ENCODE measurements around the gene SRF. TPM values are rescaled to one million over a fixed set of nuclear protein-coding genes. Genes with fewer than 3 reads are reported as not detected.

SRF gene
- total RNA-seq, 2 donors from 2014 or later: 32.7 to 44.2 TPM

GRCh38 chr6:43127180-43127579 is 43.9 kb upstream of the SRF start:
- H3K36me3 Mint-ChIP-seq (ENCODE audit: low read depth): peaks cover 16% of the 10 kb centered on the region
- peaks cover 22% of the 10 kb centered on the region for H3K4me1 Mint-ChIP-seq
- no peak for DNase-seq
- no peak overlapping the region for H3K4me3 Mint-ChIP-seq
- Histone ChIP-seq H3K9ac (ENCODE audit: extremely low read depth, low read length, poor library complexity, severe bottlenecking) (no peak overlapping the region), H3K36me3 (ENCODE audit: control insufficient read depth, insufficient read depth, low read length) (peaks cover 19% of the 10 kb centered on the region), H3K27me3 (ENCODE audit: control insufficient read depth, insufficient read depth, low read length, poor library complexity, severe bottlenecking) (no peaks in the 10 kb centered on the region), H3K27ac (ENCODE audit: low read depth, low read length) (no peak overlapping the region), H3K4me3 (ENCODE audit: low read length) (no peak overlapping the region), H3K4me1 (ENCODE audit: control insufficient read depth, insufficient read depth, low read length) (no peaks in the 10 kb centered on the region), H3K9me3 (ENCODE audit: control insufficient read depth, low read length) (no peaks in the 10 kb centered on the region)
- no peaks in the 10 kb centered on the region for H3K9me3 Mint-ChIP-seq
- peak overlapping the region; percentile 41 for H3K27ac Mint-ChIP-seq
- 91% methylated on average over 12 of the region's 12 CpGs; no CpG with 5 or more reads in 1 of the 2 experiments for WGBS, 2 experiments (ENCODE audit: insufficient coverage in 1 of 2, insufficient read length in 1 of 2)
- H3K27me3 Mint-ChIP-seq (ENCODE audit: insufficient read depth): no peaks in the 10 kb centered on the region
- TF ChIP-seq CTCF (conservative IDR thresholded peaks at IDR 0.05): no peak

GRCh38 chr6:43127877-43128276 is 43.2 kb upstream of the SRF start:
- 81 to 91% methylated on average over 9 to 11 of the region's 11 CpGs for WGBS, 2 experiments (ENCODE audit: insufficient coverage in 1 of 2, insufficient read length in 1 of 2)
- Histone ChIP-seq H3K9ac (ENCODE audit: extremely low read depth, low read length, poor library complexity, severe bottlenecking) (no peak overlapping the region), H3K9me3 (ENCODE audit: control insufficient read depth, low read length) (no peaks in the 10 kb centered on the region), H3K27ac (ENCODE audit: low read depth, low read length) (no peak overlapping the region), H3K27me3 (ENCODE audit: control insufficient read depth, insufficient read depth, low read length, poor library complexity, severe bottlenecking) (no peaks in the 10 kb centered on the region), H3K36me3 (ENCODE audit: control insufficient read depth, insufficient read depth, low read length) (peaks cover 26% of the 10 kb centered on the region), H3K4me1 (ENCODE audit: control insufficient read depth, insufficient read depth, low read length) (no peaks in the 10 kb centered on the region), H3K4me3 (ENCODE audit: low read length) (no peak overlapping the region)
- H3K4me3 Mint-ChIP-seq: no peak overlapping the region
- peak overlapping the region; percentile 79 for H3K27ac Mint-ChIP-seq
- peaks cover 23% of the 10 kb centered on the region for H3K36me3 Mint-ChIP-seq (ENCODE audit: low read depth)
- DNase-seq: no peak
- H3K4me1 Mint-ChIP-seq: peaks cover 19% of the 10 kb centered on the region
- no peaks in the 10 kb centered on the region for H3K9me3 Mint-ChIP-seq
- no peaks in the 10 kb centered on the region for H3K27me3 Mint-ChIP-seq (ENCODE audit: insufficient read depth)
- no peak for TF ChIP-seq CTCF (conservative IDR thresholded peaks at IDR 0.05)

GRCh38 chr6:43128926-43129325 is 42.1 kb upstream of the SRF start:
- no peak for DNase-seq
- Histone ChIP-seq H3K4me1 (ENCODE audit: control insufficient read depth, insufficient read depth, low read length) (no peaks in the 10 kb centered on the region), H3K9ac (ENCODE audit: extremely low read depth, low read length, poor library complexity, severe bottlenecking) (no peak overlapping the region), H3K36me3 (ENCODE audit: control insufficient read depth, insufficient read depth, low read length) (peaks cover 36% of the 10 kb centered on the region), H3K27me3 (ENCODE audit: control insufficient read depth, insufficient read depth, low read length, poor library complexity, severe bottlenecking) (no peaks in the 10 kb centered on the region), H3K4me3 (ENCODE audit: low read length) (no peak overlapping the region), H3K27ac (ENCODE audit: low read depth, low read length) (no peak overlapping the region), H3K9me3 (ENCODE audit: control insufficient read depth, low read length) (no peaks in the 10 kb centered on the region)
- Mint-ChIP-seq H3K27ac (no peak overlapping the region), H3K4me1 (peaks cover 15% of the 10 kb centered on the region), H3K36me3 (ENCODE audit: low read depth) (peaks cover 29% of the 10 kb centered on the region), H3K9me3 (no peaks in the 10 kb centered on the region), H3K27me3 (ENCODE audit: insufficient read depth) (no peaks in the 10 kb centered on the region), H3K4me3 (no peak overlapping the region)
- WGBS, 2 experiments (ENCODE audit: insufficient coverage in 1 of 2, insufficient read length in 1 of 2): 94% methylated on average over 14 to 16 of the region's 16 CpGs
- TF ChIP-seq CTCF (conservative IDR thresholded peaks at IDR 0.05): no peak

Data from endodermal cell (in vitro differentiated cells).